GM23338 (cell line): ENCODE data around the gene MEGF10. TPM values are rescaled to one million over a fixed set of nuclear protein-coding genes. Genes with fewer than 3 reads are reported as not detected.

Source experiments
- ATAC-seq: fragments of 200-7000 bp; cut with Tn5 transposase; 3 replicates; pipeline ENCODE4 v1.9.1; 2020
- DNase-seq: peaks from one replicate; pipeline ENCODE4 v3.0.0-alpha.2; 2015; ENCODE audit warnings: low spot score
- H2AFZ ChIP-seq: fragments of 200-600 bp; sonication (generic); 2 replicates; pipeline ENCODE4 v1.8.0; 2016; ENCODE audit warnings: antibody characterized with exemption, mild to moderate bottlenecking, moderate library complexity
- H3F3A ChIP-seq: fragments of 200-600 bp; sonication (generic); replicated peaks from 2 replicates; pipeline ENCODE4 v1.8.0; 2017; ENCODE audit warnings: antibody characterized with exemption, mixed run types, low read depth
- H3K27ac ChIP-seq: fragments of 200-600 bp; sonication (generic); 2 replicates; pipeline ENCODE4 v1.6.1; 2016; ENCODE audit warnings: low read depth
- H3K27me3 ChIP-seq: fragments of 200-600 bp; sonication (generic); 2 replicates; pipeline ENCODE4 v1.8.0; 2016; ENCODE audit warnings: mild to moderate bottlenecking, mixed run types, moderate library complexity; ENCODE audit not compliant: insufficient read depth
- H3K36me3 ChIP-seq: fragments of 200-600 bp; sonication (generic); 2 replicates; pipeline ENCODE4 v1.8.0; 2016; ENCODE audit warnings: mild to moderate bottlenecking; ENCODE audit not compliant: insufficient read depth
- H3K4me1 ChIP-seq: fragments of 200-600 bp; sonication (generic); 2 replicates; pipeline ENCODE4 v1.8.0; 2016; ENCODE audit warnings: mild to moderate bottlenecking, moderate library complexity; ENCODE audit not compliant: insufficient read depth
- H3K4me2 ChIP-seq: fragments of 200-600 bp; sonication (generic); 2 replicates; pipeline ENCODE4 v1.7.1; 2017; ENCODE audit warnings: mixed run types
- H3K4me3 ChIP-seq: fragments of 200-600 bp; sonication (generic); 2 replicates; pipeline ENCODE4 v1.6.1; 2016; ENCODE audit warnings: mixed run types
- H3K79me2 ChIP-seq: fragments of 200-600 bp; sonication (generic); replicated peaks from 2 replicates; pipeline ENCODE4 v1.8.0; 2017; ENCODE audit warnings: mild to moderate bottlenecking; ENCODE audit not compliant: insufficient read depth
- H3K9me2 ChIP-seq: fragments of 200-600 bp; sonication (generic); 2 replicates; pipeline ENCODE4 v1.8.0; 2017; ENCODE audit not compliant: insufficient read depth
- H4K20me1 ChIP-seq: fragments of 200-600 bp; sonication (generic); replicated peaks from 2 replicates; pipeline ENCODE4 v1.8.0; 2017; ENCODE audit warnings: mild to moderate bottlenecking; ENCODE audit not compliant: insufficient read depth
- H3K27ac Mint-ChIP-seq: 2 replicates; pipeline ENCODE4 v1.8.0; 2020; ENCODE audit warnings: inconsistent platforms, mild to moderate bottlenecking, moderate library complexity, mixed read lengths
- H3K27me3 Mint-ChIP-seq: 3 replicates; pipeline ENCODE4 v1.8.0; 2022; ENCODE audit warnings: low read depth, mild to moderate bottlenecking, moderate library complexity, mixed read lengths, inconsistent platforms; ENCODE audit not compliant: insufficient read depth, poor library complexity
- H3K36me3 Mint-ChIP-seq: 3 replicates; pipeline ENCODE4 v1.8.0; 2021; ENCODE audit warnings: low read depth, mild to moderate bottlenecking, inconsistent platforms, moderate library complexity, mixed read lengths
- H3K4me1 Mint-ChIP-seq: 3 replicates; pipeline ENCODE4 v1.8.0; 2020; ENCODE audit warnings: mild to moderate bottlenecking, inconsistent platforms, mixed read lengths
- H3K4me3 Mint-ChIP-seq: 3 replicates; pipeline ENCODE4 v1.8.0; 2021; ENCODE audit warnings: moderate library complexity, mild to moderate bottlenecking, inconsistent platforms, mixed read lengths
- H3K9me3 Mint-ChIP-seq: 3 replicates; pipeline ENCODE4 v1.8.0; 2020; ENCODE audit warnings: moderate library complexity, mild to moderate bottlenecking, inconsistent platforms, mixed read lengths
- CREB1 ChIP-seq: fragments of 250-450 bp; sonication (Bioruptor Pico); IDR thresholded peaks from 2 replicates; pipeline ENCODE4 v1.5.0; 2020; ENCODE audit warnings: low read depth, mild to moderate bottlenecking, moderate library complexity
- EZH2 ChIP-seq: fragments of 200-600 bp; sonication (generic); IDR thresholded peaks from one replicate; pipeline ENCODE4 v1.8.0; 2017; ENCODE audit warnings: antibody characterized with exemption, mild to moderate bottlenecking, low read depth; ENCODE audit not compliant: unreplicated experiment
- EZH2phosphoT487 ChIP-seq: fragments of 200-600 bp; sonication (generic); IDR thresholded peaks from one replicate; pipeline ENCODE4 v1.8.1; 2018; ENCODE audit warnings: antibody characterized with exemption; ENCODE audit not compliant: unreplicated experiment
- JUNB ChIP-seq: IDR thresholded peaks from one replicate; pipeline ENCODE4 v1.6.1; 2016; ENCODE audit warnings: antibody characterized with exemption; ENCODE audit not compliant: unreplicated experiment
- NANOG ChIP-seq: IDR thresholded peaks from 2 replicates; pipeline ENCODE4 v1.6.1; 2016; ENCODE audit warnings: antibody characterized with exemption, borderline replicate concordance
- POLR2AphosphoS5 ChIP-seq: IDR thresholded peaks from 2 replicates; pipeline ENCODE4 v1.6.1; 2016; ENCODE audit warnings: antibody characterized with exemption, low read depth
- STAT1 ChIP-seq: IDR thresholded peaks from one replicate; pipeline ENCODE4 v1.6.1; 2016; ENCODE audit warnings: antibody characterized with exemption; ENCODE audit not compliant: unreplicated experiment
- ZNF114 ChIP-seq: fragments of 250-450 bp; sonication (Bioruptor Pico); IDR thresholded peaks from 2 replicates; pipeline ENCODE4 v1.5.0; 2020; ENCODE audit warnings: mild to moderate bottlenecking, moderate library complexity
- ZNF331 ChIP-seq: fragments of 250-450 bp; sonication (Bioruptor Pico); IDR thresholded peaks from 2 replicates; pipeline ENCODE4 v1.5.0; 2020; ENCODE audit warnings: low read depth, mild to moderate bottlenecking, moderate library complexity
- polyA plus RNA-seq: library from polyadenylated mRNA; unstranded; fragments of >200 nt; fragmentation: Nextera tagmentation; extraction: Ambion mirVana; gene quantifications from 2 replicates; pipeline ENCODE4 v1.2.1, GENCODE V29; 2016
- total RNA-seq: library from RNA; depleted of rRNA; stranded (reverse); fragments of >200 nt; shearing (Covaris generic); gene quantifications from 2 replicates; pipeline ENCODE4 v1.2.3, GENCODE V29; 2014
- TF ChIP-seq, protein P1 (sequence below): IDR thresholded peaks from 2 replicates; pipeline ENCODE4 v1.6.1; 2016; ENCODE audit warnings: antibody characterized with exemption
- TF ChIP-seq, protein P2 (sequence below): IDR thresholded peaks from one replicate; pipeline ENCODE4 v1.6.1; 2018; ENCODE audit warnings: antibody characterized with exemption; ENCODE audit not compliant: unreplicated experiment
- TF ChIP-seq, protein P3 (sequence below), 2 experiments: fragments of 200-600 bp in 1 of 2; sonication (generic) in 1 of 2; conservative IDR thresholded peaks; 2 replicates each; pipeline versions ENCODE4 v1.5.1 to v1.6.1; 2016 to 2017; ENCODE audit warnings: antibody characterized with exemption in 2 of 2, low read depth in 2 of 2, mild to moderate bottlenecking in 2 of 2, moderate library complexity in 1 of 2
- TF ChIP-seq, protein P4 (sequence below): fragments of 250-450 bp; sonication (Bioruptor Pico); IDR thresholded peaks from 2 replicates; pipeline ENCODE4 v1.5.0; 2020; ENCODE audit warnings: mild to moderate bottlenecking, moderate library complexity

Gene MEGF10
- total and polyA plus RNA-seq, 2 experiments from 2014 or later = 4.5 to 28.3 TPM

DNA sequence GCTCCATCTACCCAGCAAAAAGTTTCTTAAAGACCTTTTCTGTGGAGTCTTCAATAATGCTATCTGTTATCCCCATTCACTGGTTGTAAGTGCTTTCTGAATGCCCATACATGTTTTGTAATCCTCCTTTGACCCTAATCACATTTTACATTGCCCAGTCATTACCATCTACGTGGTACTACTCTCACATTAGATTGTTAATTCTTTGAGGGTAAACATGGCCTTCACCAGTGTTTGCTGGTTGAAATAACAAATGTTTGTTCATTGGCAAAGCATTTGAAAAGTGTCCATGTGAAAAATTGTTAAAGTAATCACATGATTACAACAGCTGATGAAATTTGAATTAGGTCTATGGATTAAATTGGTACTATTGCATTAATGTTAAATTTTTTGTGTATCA is 31.8 kb downstream of the MEGF10 start:
- Histone ChIP-seq H3K36me3 (no peaks in the 10 kb centered on the region), H3K4me3 (no peak overlapping the region), H3K79me2 (peaks cover 52% of the 10 kb centered on the region), H2AFZ (no peak overlapping the region), H4K20me1 (no peaks in the 10 kb centered on the region), H3K4me1 (peaks cover 64% of the 10 kb centered on the region), H3K4me2 (no peak overlapping the region), H3K27ac (peak overlapping the region; percentile 7; the same call in 1 of the 2 replicates), H3F3A (no peaks in the 10 kb centered on the region; the same call in 1 of the 2 replicates), H3K9me2 (no peaks in the 10 kb centered on the region), H3K27me3 (no peaks in the 10 kb centered on the region)
- Mint-ChIP-seq H3K27me3 (no peaks in the 10 kb centered on the region), H3K4me1 (peaks cover 67% of the 10 kb centered on the region), H3K27ac (peak overlapping the region; percentile 2; the same call in 1 of the 2 replicates), H3K9me3 (no peaks in the 10 kb centered on the region), H3K4me3 (no peak overlapping the region; the same call in 2 of the 3 replicates), H3K36me3 (peaks cover 4% of the 10 kb centered on the region; the same call in 2 of the 3 replicates)
- ATAC-seq (no peak), DNase-seq (no peak)
- TF ChIP-seq JUNB = no peak
- no peak for TF ChIP-seq CREB1
- TF ChIP-seq, protein P1, sequence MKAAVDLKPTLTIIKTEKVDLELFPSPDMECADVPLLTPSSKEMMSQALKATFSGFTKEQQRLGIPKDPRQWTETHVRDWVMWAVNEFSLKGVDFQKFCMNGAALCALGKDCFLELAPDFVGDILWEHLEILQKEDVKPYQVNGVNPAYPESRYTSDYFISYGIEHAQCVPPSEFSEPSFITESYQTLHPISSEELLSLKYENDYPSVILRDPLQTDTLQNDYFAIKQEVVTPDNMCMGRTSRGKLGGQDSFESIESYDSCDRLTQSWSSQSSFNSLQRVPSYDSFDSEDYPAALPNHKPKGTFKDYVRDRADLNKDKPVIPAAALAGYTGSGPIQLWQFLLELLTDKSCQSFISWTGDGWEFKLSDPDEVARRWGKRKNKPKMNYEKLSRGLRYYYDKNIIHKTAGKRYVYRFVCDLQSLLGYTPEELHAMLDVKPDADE = no peak
- no peak for TF ChIP-seq ZNF331 (CRISPR knock-in tag)
- no peak for TF ChIP-seq EZH2phosphoT487
- TF ChIP-seq, protein P2, sequence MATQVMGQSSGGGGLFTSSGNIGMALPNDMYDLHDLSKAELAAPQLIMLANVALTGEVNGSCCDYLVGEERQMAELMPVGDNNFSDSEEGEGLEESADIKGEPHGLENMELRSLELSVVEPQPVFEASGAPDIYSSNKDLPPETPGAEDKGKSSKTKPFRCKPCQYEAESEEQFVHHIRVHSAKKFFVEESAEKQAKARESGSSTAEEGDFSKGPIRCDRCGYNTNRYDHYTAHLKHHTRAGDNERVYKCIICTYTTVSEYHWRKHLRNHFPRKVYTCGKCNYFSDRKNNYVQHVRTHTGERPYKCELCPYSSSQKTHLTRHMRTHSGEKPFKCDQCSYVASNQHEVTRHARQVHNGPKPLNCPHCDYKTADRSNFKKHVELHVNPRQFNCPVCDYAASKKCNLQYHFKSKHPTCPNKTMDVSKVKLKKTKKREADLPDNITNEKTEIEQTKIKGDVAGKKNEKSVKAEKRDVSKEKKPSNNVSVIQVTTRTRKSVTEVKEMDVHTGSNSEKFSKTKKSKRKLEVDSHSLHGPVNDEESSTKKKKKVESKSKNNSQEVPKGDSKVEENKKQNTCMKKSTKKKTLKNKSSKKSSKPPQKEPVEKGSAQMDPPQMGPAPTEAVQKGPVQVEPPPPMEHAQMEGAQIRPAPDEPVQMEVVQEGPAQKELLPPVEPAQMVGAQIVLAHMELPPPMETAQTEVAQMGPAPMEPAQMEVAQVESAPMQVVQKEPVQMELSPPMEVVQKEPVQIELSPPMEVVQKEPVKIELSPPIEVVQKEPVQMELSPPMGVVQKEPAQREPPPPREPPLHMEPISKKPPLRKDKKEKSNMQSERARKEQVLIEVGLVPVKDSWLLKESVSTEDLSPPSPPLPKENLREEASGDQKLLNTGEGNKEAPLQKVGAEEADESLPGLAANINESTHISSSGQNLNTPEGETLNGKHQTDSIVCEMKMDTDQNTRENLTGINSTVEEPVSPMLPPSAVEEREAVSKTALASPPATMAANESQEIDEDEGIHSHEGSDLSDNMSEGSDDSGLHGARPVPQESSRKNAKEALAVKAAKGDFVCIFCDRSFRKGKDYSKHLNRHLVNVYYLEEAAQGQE = no peak
- no peak for TF ChIP-seq POLR2AphosphoS5
- no peak for TF ChIP-seq NANOG
- TF ChIP-seq, protein P3, sequence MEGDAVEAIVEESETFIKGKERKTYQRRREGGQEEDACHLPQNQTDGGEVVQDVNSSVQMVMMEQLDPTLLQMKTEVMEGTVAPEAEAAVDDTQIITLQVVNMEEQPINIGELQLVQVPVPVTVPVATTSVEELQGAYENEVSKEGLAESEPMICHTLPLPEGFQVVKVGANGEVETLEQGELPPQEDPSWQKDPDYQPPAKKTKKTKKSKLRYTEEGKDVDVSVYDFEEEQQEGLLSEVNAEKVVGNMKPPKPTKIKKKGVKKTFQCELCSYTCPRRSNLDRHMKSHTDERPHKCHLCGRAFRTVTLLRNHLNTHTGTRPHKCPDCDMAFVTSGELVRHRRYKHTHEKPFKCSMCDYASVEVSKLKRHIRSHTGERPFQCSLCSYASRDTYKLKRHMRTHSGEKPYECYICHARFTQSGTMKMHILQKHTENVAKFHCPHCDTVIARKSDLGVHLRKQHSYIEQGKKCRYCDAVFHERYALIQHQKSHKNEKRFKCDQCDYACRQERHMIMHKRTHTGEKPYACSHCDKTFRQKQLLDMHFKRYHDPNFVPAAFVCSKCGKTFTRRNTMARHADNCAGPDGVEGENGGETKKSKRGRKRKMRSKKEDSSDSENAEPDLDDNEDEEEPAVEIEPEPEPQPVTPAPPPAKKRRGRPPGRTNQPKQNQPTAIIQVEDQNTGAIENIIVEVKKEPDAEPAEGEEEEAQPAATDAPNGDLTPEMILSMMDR (conservative IDR thresholded peaks at IDR 0.05; ENCODE audit: low read depth in 2 of 2) = no peak
- TF ChIP-seq, protein P4, sequence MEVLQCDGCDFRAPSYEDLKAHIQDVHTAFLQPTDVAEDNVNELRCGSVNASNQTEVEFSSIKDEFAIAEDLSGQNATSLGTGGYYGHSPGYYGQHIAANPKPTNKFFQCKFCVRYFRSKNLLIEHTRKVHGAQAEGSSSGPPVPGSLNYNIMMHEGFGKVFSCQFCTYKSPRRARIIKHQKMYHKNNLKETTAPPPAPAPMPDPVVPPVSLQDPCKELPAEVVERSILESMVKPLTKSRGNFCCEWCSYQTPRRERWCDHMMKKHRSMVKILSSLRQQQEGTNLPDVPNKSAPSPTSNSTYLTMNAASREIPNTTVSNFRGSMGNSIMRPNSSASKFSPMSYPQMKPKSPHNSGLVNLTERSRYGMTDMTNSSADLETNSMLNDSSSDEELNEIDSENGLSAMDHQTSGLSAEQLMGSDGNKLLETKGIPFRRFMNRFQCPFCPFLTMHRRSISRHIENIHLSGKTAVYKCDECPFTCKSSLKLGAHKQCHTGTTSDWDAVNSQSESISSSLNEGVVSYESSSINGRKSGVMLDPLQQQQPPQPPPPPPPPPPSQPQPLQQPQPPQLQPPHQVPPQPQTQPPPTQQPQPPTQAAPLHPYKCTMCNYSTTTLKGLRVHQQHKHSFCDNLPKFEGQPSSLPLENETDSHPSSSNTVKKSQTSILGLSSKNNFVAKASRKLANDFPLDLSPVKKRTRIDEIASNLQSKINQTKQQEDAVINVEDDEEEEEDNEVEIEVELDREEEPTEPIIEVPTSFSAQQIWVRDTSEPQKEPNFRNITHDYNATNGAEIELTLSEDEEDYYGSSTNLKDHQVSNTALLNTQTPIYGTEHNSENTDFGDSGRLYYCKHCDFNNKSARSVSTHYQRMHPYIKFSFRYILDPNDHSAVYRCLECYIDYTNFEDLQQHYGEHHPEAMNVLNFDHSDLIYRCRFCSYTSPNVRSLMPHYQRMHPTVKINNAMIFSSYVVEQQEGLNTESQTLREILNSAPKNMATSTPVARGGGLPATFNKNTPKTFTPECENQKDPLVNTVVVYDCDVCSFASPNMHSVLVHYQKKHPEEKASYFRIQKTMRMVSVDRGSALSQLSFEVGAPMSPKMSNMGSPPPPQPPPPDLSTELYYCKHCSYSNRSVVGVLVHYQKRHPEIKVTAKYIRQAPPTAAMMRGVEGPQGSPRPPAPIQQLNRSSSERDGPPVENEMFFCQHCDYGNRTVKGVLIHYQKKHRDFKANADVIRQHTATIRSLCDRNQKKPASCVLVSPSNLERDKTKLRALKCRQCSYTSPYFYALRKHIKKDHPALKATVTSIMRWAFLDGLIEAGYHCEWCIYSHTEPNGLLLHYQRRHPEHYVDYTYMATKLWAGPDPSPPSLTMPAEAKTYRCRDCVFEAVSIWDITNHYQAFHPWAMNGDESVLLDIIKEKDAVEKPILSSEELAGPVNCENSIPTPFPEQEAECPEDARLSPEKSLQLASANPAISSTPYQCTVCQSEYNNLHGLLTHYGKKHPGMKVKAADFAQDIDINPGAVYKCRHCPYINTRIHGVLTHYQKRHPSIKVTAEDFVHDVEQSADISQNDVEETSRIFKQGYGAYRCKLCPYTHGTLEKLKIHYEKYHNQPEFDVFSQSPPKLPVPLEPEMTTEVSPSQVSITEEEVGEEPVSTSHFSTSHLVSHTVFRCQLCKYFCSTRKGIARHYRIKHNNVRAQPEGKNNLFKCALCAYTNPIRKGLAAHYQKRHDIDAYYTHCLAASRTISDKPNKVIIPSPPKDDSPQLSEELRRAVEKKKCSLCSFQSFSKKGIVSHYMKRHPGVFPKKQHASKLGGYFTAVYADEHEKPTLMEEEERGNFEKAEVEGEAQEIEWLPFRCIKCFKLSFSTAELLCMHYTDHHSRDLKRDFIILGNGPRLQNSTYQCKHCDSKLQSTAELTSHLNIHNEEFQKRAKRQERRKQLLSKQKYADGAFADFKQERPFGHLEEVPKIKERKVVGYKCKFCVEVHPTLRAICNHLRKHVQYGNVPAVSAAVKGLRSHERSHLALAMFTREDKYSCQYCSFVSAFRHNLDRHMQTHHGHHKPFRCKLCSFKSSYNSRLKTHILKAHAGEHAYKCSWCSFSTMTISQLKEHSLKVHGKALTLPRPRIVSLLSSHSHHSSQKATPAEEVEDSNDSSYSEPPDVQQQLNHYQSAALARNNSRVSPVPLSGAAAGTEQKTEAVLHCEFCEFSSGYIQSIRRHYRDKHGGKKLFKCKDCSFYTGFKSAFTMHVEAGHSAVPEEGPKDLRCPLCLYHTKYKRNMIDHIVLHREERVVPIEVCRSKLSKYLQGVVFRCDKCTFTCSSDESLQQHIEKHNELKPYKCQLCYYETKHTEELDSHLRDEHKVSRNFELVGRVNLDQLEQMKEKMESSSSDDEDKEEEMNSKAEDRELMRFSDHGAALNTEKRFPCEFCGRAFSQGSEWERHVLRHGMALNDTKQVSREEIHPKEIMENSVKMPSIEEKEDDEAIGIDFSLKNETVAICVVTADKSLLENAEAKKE (CRISPR knock-in tag) = no peak
- no peak for TF ChIP-seq ZNF114 (CRISPR knock-in tag)
- TF ChIP-seq EZH2 = no peak
- no peak for TF ChIP-seq STAT1
